GM19463 (cell line): ENCODE data around the gene LAMTOR2.

Experiments used
- ATAC-seq: cut with Tn5 transposase; IDR thresholded peaks from one replicate; pipeline ENCODE4 v1.9.1; 2021; ENCODE audit warnings: mild to moderate bottlenecking, moderate library complexity; ENCODE audit not compliant: unreplicated experiment

Gene LAMTOR2

GRCh38 chr1:156096640-156097391, 42.2 kb downstream of the LAMTOR2 start:
- ATAC-seq = peak; percentile 48

DNA sequence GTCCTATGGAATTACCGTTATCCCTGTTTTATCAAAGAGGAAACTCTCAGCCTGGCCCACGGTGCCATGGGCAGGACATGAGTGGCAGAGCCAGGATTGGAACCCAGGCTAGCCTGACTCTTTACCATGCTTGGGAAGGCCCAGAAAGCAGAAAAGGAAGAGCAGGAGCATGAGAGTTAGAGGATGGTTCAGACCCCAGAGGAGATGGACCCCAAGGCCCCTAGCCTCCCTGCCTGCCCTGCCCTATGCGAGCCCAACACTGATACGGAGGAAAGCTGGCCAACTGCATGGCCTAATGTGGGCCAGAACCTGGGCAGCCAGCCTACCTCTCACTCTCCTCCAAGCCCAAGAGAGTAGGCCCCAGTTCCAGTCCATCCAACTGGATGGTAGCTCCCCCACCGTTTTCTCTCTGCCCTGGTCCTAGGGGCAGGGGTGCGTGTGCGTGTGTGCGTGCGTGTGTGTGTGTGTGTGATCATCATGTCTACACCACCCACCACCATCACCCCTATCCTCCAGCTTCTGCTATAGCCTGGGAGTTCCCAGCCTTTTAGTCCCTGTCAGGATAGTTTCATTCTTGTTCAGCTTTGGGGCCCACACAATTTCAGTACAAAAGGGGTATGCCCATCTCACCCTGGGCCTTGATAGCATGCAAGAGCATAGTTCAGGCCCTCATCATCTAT, 43.1 kb downstream of the LAMTOR2 start:
- ATAC-seq = no peak

DNA sequence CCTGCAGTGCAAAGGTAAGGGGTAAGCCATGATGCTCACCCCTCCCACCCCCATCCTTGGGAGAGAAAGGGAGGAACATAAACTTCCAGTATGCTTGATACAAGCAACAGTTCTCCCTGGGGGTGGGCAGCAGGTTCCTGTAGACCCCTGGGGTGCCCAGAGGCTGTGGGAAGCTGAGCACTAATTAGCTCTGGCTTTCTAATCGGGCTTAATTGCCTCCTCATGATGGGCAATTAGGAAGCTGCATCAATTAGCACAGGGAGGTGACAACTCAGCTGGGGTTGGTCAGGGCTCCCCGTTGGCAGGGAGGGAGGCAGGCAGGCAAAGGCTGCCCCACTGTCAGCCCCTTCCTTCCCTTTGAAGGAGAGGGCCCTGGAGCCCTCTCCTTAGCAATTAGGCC, 44.2 kb downstream of the LAMTOR2 start:
- no peak for ATAC-seq

DNA sequence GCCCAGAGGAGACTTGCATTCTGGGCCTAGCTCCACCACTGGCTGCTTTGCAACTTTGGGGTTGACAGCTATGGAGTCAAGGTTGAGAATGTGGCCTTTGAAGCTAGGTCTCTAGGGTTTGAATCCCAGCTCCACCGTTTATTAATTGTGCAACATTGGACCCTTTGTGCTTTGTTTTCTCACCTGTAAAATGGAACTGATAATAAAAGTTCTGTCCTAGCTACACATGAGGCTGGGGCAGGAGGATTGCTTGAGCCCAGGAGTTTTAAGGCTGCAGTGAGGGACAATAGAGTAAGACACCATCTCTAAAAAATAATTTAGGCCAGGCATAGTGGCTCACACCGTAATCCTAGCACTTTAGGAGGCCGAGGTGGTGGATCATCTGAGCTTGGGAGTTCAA, 44.7 kb downstream of the LAMTOR2 start:
- no peak for ATAC-seq

GRCh38 chr1:156100205-156100995, 45.8 kb downstream of the LAMTOR2 start:
- ATAC-seq = no peak

GRCh38 chr1:156101880-156102279, 47.3 kb downstream of the LAMTOR2 start:
- no peak for ATAC-seq

DNA sequence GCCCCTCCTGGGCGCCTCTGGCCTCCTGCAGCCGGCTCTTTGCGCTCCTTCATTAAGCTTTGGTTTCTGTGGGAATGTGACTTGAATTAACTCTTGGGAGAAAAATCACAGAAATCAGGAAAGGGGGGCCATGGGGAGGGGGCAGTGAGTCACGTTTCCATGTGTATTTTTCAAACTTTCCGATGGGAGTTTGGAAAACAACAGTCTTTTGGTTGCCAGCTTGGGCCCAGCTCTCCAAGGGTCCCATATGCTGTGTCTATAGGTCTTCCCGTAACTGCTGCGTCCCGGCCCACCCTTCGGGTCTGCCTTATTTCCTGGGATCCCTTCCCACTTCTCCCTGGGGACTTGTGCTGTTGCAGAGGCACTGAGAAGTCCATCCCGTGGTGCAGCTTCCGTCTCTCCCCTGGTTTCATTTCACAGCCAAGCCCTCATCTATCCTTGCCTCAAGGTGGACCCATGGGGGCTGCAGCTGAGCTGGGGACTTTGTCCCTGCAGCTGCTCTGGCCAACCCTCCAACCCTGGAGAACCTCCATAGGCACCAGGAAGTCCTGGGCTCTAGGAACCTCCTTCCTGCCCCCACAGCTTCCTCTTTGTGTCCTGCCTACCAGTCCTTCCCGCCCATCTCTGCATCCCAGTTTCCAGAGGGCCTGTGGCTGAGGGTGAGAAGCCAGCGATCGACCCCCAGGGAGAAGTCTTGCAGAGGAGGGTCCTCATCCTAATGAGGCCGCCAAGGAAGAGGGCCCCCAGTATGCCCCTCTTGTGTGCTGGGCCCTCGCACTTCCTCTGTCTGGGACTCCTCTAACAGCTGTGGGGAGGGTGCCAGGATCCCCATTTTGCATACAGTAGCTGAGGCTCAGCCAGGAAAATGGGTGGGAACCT, 48.3 kb downstream of the LAMTOR2 start:
- no peak for ATAC-seq

- ATAC-seq = no peak
Measured at GRCh38 chr1:156103521-156103947, 49.0 kb downstream of the LAMTOR2 start.

DNA sequence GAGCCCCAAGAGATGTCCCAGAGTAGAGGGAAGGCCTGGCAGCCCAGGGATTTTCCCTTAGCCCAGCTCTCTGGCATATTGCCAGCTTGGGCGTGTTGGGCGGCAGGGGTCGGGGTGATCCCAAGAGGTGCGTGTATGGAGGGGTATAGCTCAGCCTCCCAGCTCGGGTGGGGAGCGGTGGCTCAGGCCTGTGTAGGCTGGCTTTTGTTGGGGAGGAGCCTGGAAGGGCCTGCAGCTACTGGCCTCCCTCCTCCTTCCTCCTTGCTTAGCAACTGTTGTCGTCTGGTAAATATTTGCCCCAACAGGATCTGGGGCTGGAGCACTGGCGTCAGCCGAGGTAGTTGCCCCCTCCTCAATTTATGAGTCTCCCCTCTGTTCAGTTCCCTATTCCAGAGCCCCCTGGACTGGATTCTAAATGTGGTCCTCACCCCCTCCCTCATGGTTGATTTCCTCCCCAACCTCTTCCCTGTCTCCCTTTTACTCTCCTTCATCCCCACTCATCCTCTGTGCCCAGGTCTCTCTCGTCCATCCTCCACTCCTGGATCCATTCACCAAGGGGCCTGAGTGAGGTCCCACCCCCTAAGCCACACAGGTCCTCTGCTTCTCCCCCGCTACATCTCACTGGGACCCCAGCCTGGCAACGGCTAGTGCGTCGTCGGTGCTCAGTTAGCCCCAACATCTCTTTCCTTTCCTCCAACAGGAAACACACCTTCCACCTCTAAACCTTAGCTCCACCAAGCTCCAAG, 49.7 kb downstream of the LAMTOR2 start:
- no peak for ATAC-seq

- no peak for ATAC-seq
Measured at GRCh38 chr1:156104861-156105832, 50.6 kb downstream of the LAMTOR2 start.

- ATAC-seq = no peak
Measured at GRCh38 chr1:156106624-156107488, 52.3 kb downstream of the LAMTOR2 start.

- no peak for ATAC-seq
Measured at GRCh38 chr1:156108057-156108456, 53.5 kb downstream of the LAMTOR2 start.
